ENCODE data around the gene NOC4L. TPM values are rescaled to one million over a fixed set of nuclear protein-coding genes. Genes with fewer than 3 reads are reported as not detected.

NOC4L gene
- total RNA-seq, 2 donors from 2014 or later, result 12.5 to 29.7 TPM

GRCh38 chr12:132167611-132168310, 23.5 kb downstream of the NOC4L start:
- no peak for TF ChIP-seq CTCF (IDR thresholded peaks at IDR 0.05)
- intact Hi-C loops (cut with DNase I), result no loop called here
- Histone ChIP-seq H3K9ac (ENCODE audit: low read depth in 2 of 2, low read length in 2 of 2) (no peak overlapping the region), H3K9me3 (no peaks in the 10 kb centered on the region), H3K27ac (no peak overlapping the region), H3K4me1 (no peaks in the 10 kb centered on the region), H3K36me3 (no peaks in the 10 kb centered on the region), H3K4me3 (no peak overlapping the region), H3K27me3 (no peaks in the 10 kb centered on the region)
- DNase-seq, result no peak

- H3K9ac ChIP-seq (ENCODE audit: low read depth in 2 of 2, low read length in 2 of 2), result no peak overlapping the region
- H3K27me3 ChIP-seq, result no peaks in the 10 kb centered on the region
- no peaks in the 10 kb centered on the region for H3K4me1 ChIP-seq
- no peak overlapping the region for H3K27ac ChIP-seq
- no peak for TF ChIP-seq CTCF (IDR thresholded peaks at IDR 0.05)
- no peaks in the 10 kb centered on the region for H3K9me3 ChIP-seq
- intact Hi-C loops (cut with DNase I), result no loop called here
- H3K4me3 ChIP-seq, result no peak overlapping the region
- H3K36me3 ChIP-seq, result no peaks in the 10 kb centered on the region
- no peak for DNase-seq
Measured at GRCh38 chr12:132168311-132169031, 24.2 kb downstream of the NOC4L start.

- no peak for DNase-seq
Measured at GRCh38 chr12:132169376-132169775, 25.1 kb downstream of the NOC4L start.

GRCh38 chr12:132170094-132170636, 25.9 kb downstream of the NOC4L start:
- intact Hi-C loops (cut with DNase I), result no loop called here
- Histone ChIP-seq H3K4me1 (no peaks in the 10 kb centered on the region), H3K4me3 (no peak overlapping the region), H3K27me3 (no peaks in the 10 kb centered on the region), H3K9me3 (no peaks in the 10 kb centered on the region), H3K9ac (ENCODE audit: low read depth in 2 of 2, low read length in 2 of 2) (no peak overlapping the region), H3K27ac (no peak overlapping the region), H3K36me3 (no peaks in the 10 kb centered on the region)
- no peak for DNase-seq
- TF ChIP-seq CTCF (IDR thresholded peaks at IDR 0.05), result no peak

More at GRCh38 chr12:132169376-132169775, 25.1 kb downstream of the NOC4L start:
- TF ChIP-seq CTCF (IDR thresholded peaks at IDR 0.05), result no peak
- Histone ChIP-seq H3K9ac (ENCODE audit: low read depth in 2 of 2, low read length in 2 of 2) (no peak overlapping the region), H3K9me3 (no peaks in the 10 kb centered on the region), H3K4me1 (no peaks in the 10 kb centered on the region), H3K36me3 (no peaks in the 10 kb centered on the region), H3K4me3 (no peak overlapping the region), H3K27me3 (no peaks in the 10 kb centered on the region), H3K27ac (no peak overlapping the region)
- intact Hi-C loops (cut with DNase I), result no loop called here

- no peak for DNase-seq
- Histone ChIP-seq H3K9me3 (no peaks in the 10 kb centered on the region), H3K27me3 (no peaks in the 10 kb centered on the region), H3K27ac (no peak overlapping the region), H3K4me1 (no peaks in the 10 kb centered on the region), H3K36me3 (no peaks in the 10 kb centered on the region), H3K9ac (ENCODE audit: low read depth in 2 of 2, low read length in 2 of 2) (no peak overlapping the region), H3K4me3 (no peak overlapping the region)
- no peak for TF ChIP-seq CTCF (IDR thresholded peaks at IDR 0.05)
- intact Hi-C loops (cut with DNase I), result no loop called here
Measured at GRCh38 chr12:132170637-132171292, 26.5 kb downstream of the NOC4L start.
